Measurements from ENCODE around the gene TMEM94.
A peak's percentile ranks its signal among the peaks of the same experiment; 100 is the strongest.

- TF ChIP-seq ZNF546 (CRISPR knock-in tag; conservative IDR thresholded peaks at IDR 0.05) (0 out of 2 replicates have a peak, but pooled peaks have one; percentile 15), NONO (IDR thresholded peaks at IDR 0.05) (no peak), NONO (CRISPR knock-in tag; conservative IDR thresholded peaks at IDR 0.05) (no peak), SUZ12 (IDR thresholded peaks at IDR 0.05; ENCODE audit: low read depth, low read length) (no peak), ZNF720 (CRISPR knock-in tag; IDR thresholded peaks at IDR 0.05) (no peak), ZNF225 (CRISPR knock-in tag; IDR thresholded peaks at IDR 0.05) (no peak), TCF12 (IDR thresholded peaks at IDR 0.05) (no peak), TCF12 (CRISPR knock-in tag; IDR thresholded peaks at IDR 0.05) (no peak), FOXM1 (CRISPR knock-in tag; IDR thresholded peaks at IDR 0.05) (no peak), ZNF460 (CRISPR knock-in tag; IDR thresholded peaks at IDR 0.05; ENCODE audit: borderline replicate concordance) (no peak), RFX1 (IDR thresholded peaks at IDR 0.05) (no peak), POLR2AphosphoS5 (IDR thresholded peaks at IDR 0.05; ENCODE audit: low read depth, low read length) (peak; percentile 51; the same call in 1 of the 2 replicates)
- TF ChIP-seq, protein P1, sequence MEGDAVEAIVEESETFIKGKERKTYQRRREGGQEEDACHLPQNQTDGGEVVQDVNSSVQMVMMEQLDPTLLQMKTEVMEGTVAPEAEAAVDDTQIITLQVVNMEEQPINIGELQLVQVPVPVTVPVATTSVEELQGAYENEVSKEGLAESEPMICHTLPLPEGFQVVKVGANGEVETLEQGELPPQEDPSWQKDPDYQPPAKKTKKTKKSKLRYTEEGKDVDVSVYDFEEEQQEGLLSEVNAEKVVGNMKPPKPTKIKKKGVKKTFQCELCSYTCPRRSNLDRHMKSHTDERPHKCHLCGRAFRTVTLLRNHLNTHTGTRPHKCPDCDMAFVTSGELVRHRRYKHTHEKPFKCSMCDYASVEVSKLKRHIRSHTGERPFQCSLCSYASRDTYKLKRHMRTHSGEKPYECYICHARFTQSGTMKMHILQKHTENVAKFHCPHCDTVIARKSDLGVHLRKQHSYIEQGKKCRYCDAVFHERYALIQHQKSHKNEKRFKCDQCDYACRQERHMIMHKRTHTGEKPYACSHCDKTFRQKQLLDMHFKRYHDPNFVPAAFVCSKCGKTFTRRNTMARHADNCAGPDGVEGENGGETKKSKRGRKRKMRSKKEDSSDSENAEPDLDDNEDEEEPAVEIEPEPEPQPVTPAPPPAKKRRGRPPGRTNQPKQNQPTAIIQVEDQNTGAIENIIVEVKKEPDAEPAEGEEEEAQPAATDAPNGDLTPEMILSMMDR (CRISPR knock-in tag; IDR thresholded peaks at IDR 0.05) = no peak
Observed at GRCh38 chr17:75457047-75457654, 716 bp downstream of the TMEM94 start.

Data from HepG2 (cell line).